Measurements from ENCODE around the gene PKD1L1. TPM values are rescaled to one million over a fixed set of nuclear protein-coding genes. Genes with fewer than 3 reads are reported as not detected.

Gene PKD1L1
- total RNA-seq, 1 experiment from 2014 or later: 0.17 TPM

DNA sequence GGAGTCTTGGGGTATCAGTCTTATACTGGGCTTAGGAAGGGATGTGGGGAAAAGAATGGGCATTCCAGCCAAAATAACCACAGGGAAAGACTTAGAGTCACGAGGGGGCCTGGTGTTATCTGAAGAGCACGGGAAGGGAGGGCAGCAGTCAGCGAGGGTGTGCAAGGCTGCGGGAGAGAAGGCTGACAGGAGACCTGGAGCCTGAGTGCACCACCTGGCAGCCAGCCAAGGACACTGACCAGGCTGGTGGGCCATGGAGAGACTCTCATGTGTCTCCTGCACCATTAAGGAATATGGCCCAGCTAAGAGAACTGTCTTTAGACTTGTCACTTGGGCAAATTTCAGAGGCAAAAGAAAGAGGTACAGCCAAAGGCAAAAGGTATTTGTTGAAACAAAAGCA lies 69.6 kb downstream of the PKD1L1 start:
- no peak for TF ChIP-seq ELF1 (IDR thresholded peaks at IDR 0.05; ENCODE audit: borderline replicate concordance, low read depth)
- TF ChIP-seq EZH2 (IDR thresholded peaks at IDR 0.05): no peak
- TF ChIP-seq SP1 (IDR thresholded peaks at IDR 0.05; ENCODE audit: low read depth): no peak
- TF ChIP-seq CEBPB (IDR thresholded peaks at IDR 0.05; ENCODE audit: low read depth): no peak
- TF ChIP-seq, protein P1, sequence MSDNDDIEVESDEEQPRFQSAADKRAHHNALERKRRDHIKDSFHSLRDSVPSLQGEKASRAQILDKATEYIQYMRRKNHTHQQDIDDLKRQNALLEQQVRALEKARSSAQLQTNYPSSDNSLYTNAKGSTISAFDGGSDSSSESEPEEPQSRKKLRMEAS (IDR thresholded peaks at IDR 0.05): no peak
- TF ChIP-seq POLR2A (IDR thresholded peaks at IDR 0.05; ENCODE audit: borderline replicate concordance, extremely low read depth, insufficient read depth, insufficient read length): no peak
- TF ChIP-seq POLR2AphosphoS5 (IDR thresholded peaks at IDR 0.05; ENCODE audit: low read depth, low read length): no peak
- TF ChIP-seq TCF7L2 (IDR thresholded peaks at IDR 0.05; ENCODE audit: borderline replicate concordance, extremely low read depth, insufficient read depth, insufficient read length): no peak
- TF ChIP-seq, protein P2, sequence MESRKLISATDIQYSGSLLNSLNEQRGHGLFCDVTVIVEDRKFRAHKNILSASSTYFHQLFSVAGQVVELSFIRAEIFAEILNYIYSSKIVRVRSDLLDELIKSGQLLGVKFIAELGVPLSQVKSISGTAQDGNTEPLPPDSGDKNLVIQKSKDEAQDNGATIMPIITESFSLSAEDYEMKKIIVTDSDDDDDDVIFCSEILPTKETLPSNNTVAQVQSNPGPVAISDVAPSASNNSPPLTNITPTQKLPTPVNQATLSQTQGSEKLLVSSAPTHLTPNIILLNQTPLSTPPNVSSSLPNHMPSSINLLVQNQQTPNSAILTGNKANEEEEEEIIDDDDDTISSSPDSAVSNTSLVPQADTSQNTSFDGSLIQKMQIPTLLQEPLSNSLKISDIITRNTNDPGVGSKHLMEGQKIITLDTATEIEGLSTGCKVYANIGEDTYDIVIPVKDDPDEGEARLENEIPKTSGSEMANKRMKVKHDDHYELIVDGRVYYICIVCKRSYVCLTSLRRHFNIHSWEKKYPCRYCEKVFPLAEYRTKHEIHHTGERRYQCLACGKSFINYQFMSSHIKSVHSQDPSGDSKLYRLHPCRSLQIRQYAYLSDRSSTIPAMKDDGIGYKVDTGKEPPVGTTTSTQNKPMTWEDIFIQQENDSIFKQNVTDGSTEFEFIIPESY (IDR thresholded peaks at IDR 0.05; ENCODE audit: extremely low read depth, insufficient replicate concordance, low read length): no peak
- TF ChIP-seq JUND (IDR thresholded peaks at IDR 0.05): no peak
- TF ChIP-seq EZH2phosphoT487 (IDR thresholded peaks at IDR 0.05; ENCODE audit: borderline replicate concordance): no peak
- TF ChIP-seq ZNF274 (IDR thresholded peaks at IDR 0.05; ENCODE audit: low read depth, low read length): no peak
- no peak for TF ChIP-seq SIN3A (IDR thresholded peaks at IDR 0.05; ENCODE audit: low read depth)
- no peak for TF ChIP-seq EGR1 (IDR thresholded peaks at IDR 0.05; ENCODE audit: low read depth)
- TF ChIP-seq, protein P3, sequence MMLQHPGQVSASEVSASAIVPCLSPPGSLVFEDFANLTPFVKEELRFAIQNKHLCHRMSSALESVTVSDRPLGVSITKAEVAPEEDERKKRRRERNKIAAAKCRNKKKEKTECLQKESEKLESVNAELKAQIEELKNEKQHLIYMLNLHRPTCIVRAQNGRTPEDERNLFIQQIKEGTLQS (IDR thresholded peaks at IDR 0.05): no peak
- TF ChIP-seq YY1 (IDR thresholded peaks at IDR 0.05; ENCODE audit: extremely low read depth, insufficient replicate concordance, low read depth, low read length): no peak
- Histone ChIP-seq H3K9ac (ENCODE audit: low read length) (no peak overlapping the region), H3K4me1 (ENCODE audit: control insufficient read depth in 1 of 2, insufficient read depth in 2 of 2, low read length in 2 of 2) (no peaks in the 10 kb centered on the region), H3K79me2 (ENCODE audit: insufficient read depth, low read length) (no peaks in the 10 kb centered on the region), H4K20me1 (ENCODE audit: insufficient read depth) (no peaks in the 10 kb centered on the region), H3K27me3 (ENCODE audit: insufficient read depth, low read length) (no peaks in the 10 kb centered on the region; the same call in 1 of the 2 replicates), H3K4me3 (replicated peaks in 1 of 2; ENCODE audit: low read depth in 1 of 2, low read length in 2 of 2) (no peak overlapping the region), H2AFZ (ENCODE audit: low read depth, low read length, poor library complexity, severe bottlenecking) (no peak overlapping the region), H3K9me3 (ENCODE audit: control insufficient read depth in 1 of 2, insufficient read depth in 1 of 2, low read depth in 1 of 2, low read length in 2 of 2) (no peaks in the 10 kb centered on the region), H3K27ac (ENCODE audit: low read depth, low read length) (no peak overlapping the region), H3K4me2 (ENCODE audit: low read length) (no peak overlapping the region), H3K36me3 (ENCODE audit: control insufficient read depth in 1 of 2, insufficient read depth in 2 of 2, low read length in 2 of 2) (no peaks in the 10 kb centered on the region), H3K9me2 (ENCODE audit: insufficient read depth) (no peaks in the 10 kb centered on the region)
- intact Hi-C loops (cut with micrococcal nuclease): no loop called here
- POLR2A ChIA-PET: no interaction called here
- DNase-seq (ENCODE audit: low read depth, low spot score) (no peak), ATAC-seq (no peak)
- no TSS peak for BruUV-seq (replicated peaks)
- RAD21 ChIA-PET (ENCODE audit: low non-redundant PET in 1 of 2, low total read pairs in 2 of 2, uncharacterized antibody in 2 of 2, unreplicated experiment in 2 of 2): no interaction called here
- CTCF ChIA-PET: no interaction called here

Data from HCT116 (cell line).